NT2/D1 (cell line): ENCODE measurements around the gene SIL1.

Experiments
- SUZ12 ChIP-seq: IDR thresholded peaks from 2 replicates; pipeline ENCODE4 v1.6.1; 2011; ENCODE audit not compliant: insufficient read length, insufficient read depth; ENCODE audit errors: extremely low read depth
- YY1 ChIP-seq: IDR thresholded peaks from 2 replicates; pipeline ENCODE4 v1.6.1; 2011; ENCODE audit not compliant: insufficient read length, insufficient read depth
- ZNF274 ChIP-seq: IDR thresholded peaks from 2 replicates; pipeline ENCODE4 v1.6.1; 2011; ENCODE audit warnings: mild to moderate bottlenecking, low read depth, low read length

DNA sequence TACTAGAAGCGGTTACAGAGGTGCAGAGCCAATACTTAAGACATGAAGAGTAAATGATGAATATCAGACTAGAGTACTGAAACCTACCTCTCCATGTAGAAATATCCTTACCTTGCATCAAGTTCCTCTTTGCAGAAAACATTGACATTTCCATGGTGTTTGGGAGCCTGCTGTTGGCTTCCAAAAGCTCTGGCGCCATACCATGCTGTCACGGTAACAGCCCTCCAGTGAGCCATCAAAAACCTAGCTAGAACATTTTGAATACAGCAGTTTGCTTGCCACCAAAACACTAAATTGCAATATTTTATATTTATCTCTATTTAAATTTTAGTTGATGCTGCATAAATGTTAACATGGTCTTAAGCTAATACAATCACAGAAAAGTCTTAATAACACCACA is 179.0 kb downstream of the SIL1 start:
- no peak for TF ChIP-seq YY1
- TF ChIP-seq SUZ12, result no peak
- TF ChIP-seq ZNF274, result no peak
